H1 (cell line): ENCODE measurements around the gene HIC1. TPM values are rescaled to one million over a fixed set of nuclear protein-coding genes. Genes with fewer than 3 reads are reported as not detected.

Source experiments
- BACH1 ChIP-seq: IDR thresholded peaks from 2 replicates; pipeline ENCODE4 v1.6.1; 2012; ENCODE audit warnings: low read length, improper control_type of control experiment
- BRCA1 ChIP-seq: IDR thresholded peaks from 2 replicates; pipeline ENCODE4 v1.6.1; 2012; ENCODE audit warnings: low read depth, low read length, improper control_type of control experiment
- CBX5 ChIP-seq: fragments of 300-800, 300-1000 bp; sonication (generic); IDR thresholded peaks from 2 replicates; pipeline ENCODE4 v1.7.1; 2016; ENCODE audit warnings: antibody characterized with exemption, low read length, low read depth
- CHD2 ChIP-seq: IDR thresholded peaks from 2 replicates; pipeline ENCODE4 v1.6.1; 2012; ENCODE audit warnings: low read length, improper control_type of control experiment
- EGR1 ChIP-seq: IDR thresholded peaks from 2 replicates; pipeline ENCODE4 v1.6.1; 2011; ENCODE audit warnings: low read depth, low read length, borderline replicate concordance
- SP4 ChIP-seq: IDR thresholded peaks from 2 replicates; pipeline ENCODE4 v1.6.1; 2012; ENCODE audit warnings: low read length, inconsistent platforms
- TAF1 ChIP-seq: IDR thresholded peaks from 2 replicates; pipeline ENCODE4 v1.6.1; 2011; ENCODE audit warnings: mild to moderate bottlenecking, low read depth, low read length
- YY1 ChIP-seq: IDR thresholded peaks from 2 replicates; pipeline ENCODE4 v1.6.1; 2011; ENCODE audit warnings: low read depth, mild to moderate bottlenecking, low read length
- polyA plus RNA-seq, 7 experiments: library from polyadenylated mRNA; depleted of rRNA in 3 of 7; stranded (reverse) in 5 of 7; unstranded in 2 of 7; fragments of >200 nt in 5 of 7; fragments of 200-250 nt in 2 of 7; gene quantifications; 1 replicate in 5 of 7; 2 replicates in 1 of 7; 4 replicates in 1 of 7; pipeline versions ENCODE4 v1.2.1 to v1.2.3, GENCODE V29; 2011 to 2013; ENCODE audit warnings: missing spikeins in 2 of 7, mixed read lengths in 2 of 7
- total RNA-seq: library from RNA; stranded (reverse); fragmentation: NEBNext Ultra II Directional; extraction: Animal tissue kit (Norgen Biotek cat#: 25700); gene quantifications from 2 replicates; pipeline ENCODE4 v1.2.1, GENCODE V29; 2021
- TF ChIP-seq, protein P1 (sequence below): IDR thresholded peaks from 2 replicates; pipeline ENCODE4 v1.6.1; 2011; ENCODE audit warnings: low read depth, mild to moderate bottlenecking, low read length; ENCODE audit not compliant: insufficient read depth
- TF ChIP-seq, protein P2 (sequence below): IDR thresholded peaks from 2 replicates; pipeline ENCODE4 v1.6.1; 2012; ENCODE audit warnings: inconsistent platforms

HIC1 gene
- total and polyA plus RNA-seq, 2 of the 8 experiments (the other 6 are each of a cell fraction or from before 2014, with no cell fraction given), result 0.06 to 0.09 TPM

DNA sequence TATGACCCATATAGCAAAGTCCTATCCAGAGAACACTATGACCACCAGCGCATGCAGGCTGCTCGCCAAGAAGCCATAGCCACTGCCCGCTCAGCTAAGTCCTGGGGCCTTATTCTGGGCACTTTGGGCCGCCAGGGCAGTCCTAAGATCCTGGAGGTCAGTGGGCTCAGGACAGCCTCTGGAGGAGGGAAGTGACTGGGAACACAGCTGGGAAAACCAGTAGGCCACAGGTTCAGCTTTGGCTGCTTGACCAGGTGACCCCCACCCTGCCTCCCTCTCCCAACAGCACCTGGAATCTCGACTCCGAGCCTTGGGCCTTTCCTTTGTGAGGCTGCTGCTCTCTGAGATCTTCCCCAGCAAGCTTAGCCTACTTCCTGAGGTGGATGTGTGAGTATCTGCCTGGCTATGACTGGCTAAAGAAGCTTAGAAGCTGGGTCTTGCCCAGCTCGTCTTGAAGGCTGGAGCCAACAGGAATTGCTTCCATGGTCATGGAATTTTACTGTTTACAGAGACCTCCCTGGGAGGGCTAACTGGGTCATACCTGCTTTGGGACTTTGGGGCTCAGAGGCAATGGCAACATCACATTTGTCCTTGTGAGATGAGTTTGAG, 14.6 kb upstream of the HIC1 start (continued):
- TF ChIP-seq CBX5 (no peak), BACH1 (no peak), BRCA1 (no peak), SP4 (no peak), EGR1 (no peak), CHD2 (no peak), YY1 (no peak), TAF1 (no peak)
- TF ChIP-seq, protein P1, sequence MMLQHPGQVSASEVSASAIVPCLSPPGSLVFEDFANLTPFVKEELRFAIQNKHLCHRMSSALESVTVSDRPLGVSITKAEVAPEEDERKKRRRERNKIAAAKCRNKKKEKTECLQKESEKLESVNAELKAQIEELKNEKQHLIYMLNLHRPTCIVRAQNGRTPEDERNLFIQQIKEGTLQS, result no peak
- TF ChIP-seq, protein P2, sequence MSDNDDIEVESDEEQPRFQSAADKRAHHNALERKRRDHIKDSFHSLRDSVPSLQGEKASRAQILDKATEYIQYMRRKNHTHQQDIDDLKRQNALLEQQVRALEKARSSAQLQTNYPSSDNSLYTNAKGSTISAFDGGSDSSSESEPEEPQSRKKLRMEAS, result no peak
